ENCODE results near the gene RABGGTA. TPM values are rescaled to one million over a fixed set of nuclear protein-coding genes. Genes with fewer than 3 reads are reported as not detected.

The RABGGTA gene
- total RNA-seq, 1 experiment from 2014 or later: 25.6 TPM

DNA sequence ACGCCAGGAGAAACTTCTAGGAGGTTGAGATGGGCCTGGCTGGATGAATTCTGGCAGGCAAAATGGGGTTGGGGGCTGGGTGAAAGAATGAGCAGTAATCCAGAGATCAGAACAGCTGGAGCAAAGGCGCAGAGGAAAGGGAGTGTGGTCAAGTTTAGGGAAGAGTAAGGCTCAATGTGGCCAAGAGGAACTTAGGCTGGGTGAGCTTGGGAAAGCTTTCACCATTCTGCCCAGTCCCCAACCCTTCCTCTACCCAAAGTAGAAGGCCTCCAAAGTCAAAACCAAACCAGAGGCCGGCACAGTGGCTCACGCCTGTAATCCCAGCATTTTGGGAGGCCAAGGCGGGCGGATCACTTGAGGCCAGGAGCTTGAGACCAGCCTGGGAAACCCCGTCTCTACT lies 10.2 kb upstream of the RABGGTA start:
- Mint-ChIP-seq H3K4me3 (no peak overlapping the region), H3K27me3 (ENCODE audit: low read depth) (no peaks in the 10 kb centered on the region), H3K4me1 (peaks cover 2% of the 10 kb centered on the region in 2 experiments; a peak in 1 of 4 replicates), H3K9me3 (no peaks in the 10 kb centered on the region), H3K36me3 (ENCODE audit: insufficient read depth in 1 of 3, low read depth in 3 of 3) (no peaks in the 10 kb centered on the region), H3K27ac (no peak overlapping the region; a peak in 1 of 7 replicates)
- no peak overlapping the region for H3K18ac ChIP-seq (ENCODE audit: insufficient read length, low read depth, low read length)
- no peak overlapping the region for H3K56ac ChIP-seq (ENCODE audit: insufficient read length, low read depth, low read length)
- no peaks in the 10 kb centered on the region for H3K79me1 ChIP-seq (ENCODE audit: insufficient read depth, low read depth, low read length, poor library complexity, severe bottlenecking)
- H3K27me3 ChIP-seq (ENCODE audit: insufficient read depth, low read length): no peaks in the 10 kb centered on the region
- H3K23ac ChIP-seq (ENCODE audit: insufficient read length, low read depth, low read length): no peak overlapping the region
- no peak overlapping the region for H4K91ac ChIP-seq (ENCODE audit: insufficient read length, low read depth, low read length)
- H2AK5ac ChIP-seq (ENCODE audit: insufficient read length, low read length): no peak overlapping the region
- H3K14ac ChIP-seq (ENCODE audit: insufficient read depth, low read length): no peak overlapping the region
- H3T11ph ChIP-seq (ENCODE audit: low read length): no peak overlapping the region
- no peak overlapping the region for H2BK5ac ChIP-seq (ENCODE audit: insufficient read length, low read length)
- no peak overlapping the region for H2BK12ac ChIP-seq (ENCODE audit: insufficient read length, low read depth, low read length)
- H3K4ac ChIP-seq (ENCODE audit: low read depth, low read length): no peak overlapping the region
- no peak for TF ChIP-seq CTCF (conservative IDR thresholded peaks at IDR 0.05)
- whole genome bisulfite sequencing (ENCODE audit: extremely low coverage, insufficient read length, low lambda C conversion rate): no CpG with 5 or more reads among the region's 7 CpGs
- H4K20me1 ChIP-seq (ENCODE audit: control insufficient read depth, insufficient read depth, insufficient read length): no peaks in the 10 kb centered on the region
- H2BK120ac ChIP-seq (ENCODE audit: low read depth, low read length, poor library complexity, severe bottlenecking): no peak overlapping the region
- no peak overlapping the region for H2BK15ac ChIP-seq (ENCODE audit: low read depth, low read length)
- H2BK20ac ChIP-seq (ENCODE audit: low read depth, low read length, poor library complexity, severe bottlenecking): no peak overlapping the region
- DNase-seq: no peak
- no peak overlapping the region for H3K9ac ChIP-seq (ENCODE audit: extremely low read depth, insufficient read length, low read length)
- no peaks in the 10 kb centered on the region for H3K23me2 ChIP-seq (ENCODE audit: insufficient read length, low read depth, low read length, poor library complexity, severe bottlenecking)
- no peak overlapping the region for H3K4me2 ChIP-seq (ENCODE audit: insufficient read depth, insufficient read length, low read length)
- no peak overlapping the region for H3K27ac ChIP-seq (ENCODE audit: insufficient read length, low read depth, low read length)
- H4K5ac ChIP-seq (ENCODE audit: insufficient read length, low read depth, low read length): no peak overlapping the region
- H3K4me1 ChIP-seq (ENCODE audit: insufficient read depth, low read length): no peaks in the 10 kb centered on the region
- no peaks in the 10 kb centered on the region for H3K9me3 ChIP-seq (ENCODE audit: control insufficient read depth, low read depth, low read length)
- no peak overlapping the region for H2AFZ ChIP-seq (ENCODE audit: low read length)
- H4K8ac ChIP-seq (replicated peaks; ENCODE audit: insufficient read length, low read depth, low read length): no peak overlapping the region
- no peaks in the 10 kb centered on the region for H3K79me2 ChIP-seq (ENCODE audit: insufficient read depth, low read length)

Measured in H9 (cell line).